Stimulated activated CD8-positive, alpha-beta memory T cell treated with anti-CD3 and anti-CD28 coated beads, Interleukin-7, amount 100 ng/mL, for 1 hour (primary cell): Measurements from ENCODE around the gene TYMP.
"Not testable (repeated sequence)": the region's sequence is repeated elsewhere in the genome, so short reads cannot be mapped to it uniquely, and the experiment has no call there.

Source experiments
- DNase-seq, 2 donors: peaks; one replicate each; pipeline ENCODE4 v3.0.0-alpha.2; 2020; ENCODE audit warnings: low read depth in 2 of 2

Gene TYMP

DNA sequence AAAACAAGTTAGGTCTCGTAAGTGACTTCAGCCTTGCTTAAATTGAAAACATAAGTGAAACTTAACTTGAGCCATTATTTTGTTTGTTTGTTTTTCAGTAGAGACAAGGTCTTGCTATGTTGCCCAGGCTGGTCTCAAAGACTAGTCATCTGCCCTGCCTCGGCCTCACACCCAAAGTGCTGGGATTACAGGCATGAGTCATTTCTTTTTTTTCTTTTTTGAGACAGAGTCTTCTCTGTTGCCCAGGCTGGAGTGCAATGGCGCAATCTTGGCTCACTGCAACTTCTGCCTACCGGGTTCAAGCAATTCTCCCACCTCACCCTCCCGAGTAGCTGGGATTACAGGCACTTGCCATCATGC, 11.8 kb upstream of the TYMP start:
- not testable (repeated sequence) for DNase-seq

DNA sequence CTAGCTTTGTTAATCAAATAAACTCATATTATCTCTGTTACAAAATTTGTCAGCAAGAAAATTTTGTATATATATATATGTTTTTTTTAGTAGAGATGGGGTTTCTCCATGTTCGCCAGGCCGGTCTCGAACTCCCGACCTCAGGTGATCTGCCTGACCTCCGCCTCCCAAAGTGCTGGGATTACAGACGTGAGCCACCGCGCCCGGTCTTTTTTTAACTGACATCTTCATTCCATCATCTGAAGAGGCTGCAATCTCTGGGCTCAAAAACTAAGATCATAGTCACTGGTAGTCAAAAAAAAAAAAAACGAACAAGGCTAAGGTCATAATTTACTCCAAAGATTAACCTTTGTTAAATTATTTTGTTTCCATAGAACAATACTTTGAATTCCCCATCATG, 10.6 kb upstream of the TYMP start:
- no peak for DNase-seq

DNA sequence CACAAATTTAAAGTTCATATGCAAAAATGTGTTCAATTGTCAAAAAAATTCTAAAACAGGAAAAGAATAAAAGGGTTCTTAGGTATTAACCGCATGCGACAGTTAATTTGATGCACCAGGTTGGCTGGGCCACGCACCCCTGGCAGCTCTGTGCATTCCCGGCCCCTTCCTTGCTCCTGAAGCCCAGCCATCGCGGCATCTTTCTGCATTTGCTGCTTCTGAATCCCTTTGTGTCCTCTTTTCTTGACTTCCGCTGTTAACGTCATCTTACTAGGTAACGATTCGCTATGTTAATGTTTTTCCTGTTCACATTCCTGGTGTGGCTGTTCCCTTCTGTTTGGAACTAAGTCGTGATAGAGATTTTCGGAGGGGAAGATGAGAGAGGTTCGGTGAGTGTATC, 8.0 kb upstream of the TYMP start:
- DNase-seq = no peak

DNA sequence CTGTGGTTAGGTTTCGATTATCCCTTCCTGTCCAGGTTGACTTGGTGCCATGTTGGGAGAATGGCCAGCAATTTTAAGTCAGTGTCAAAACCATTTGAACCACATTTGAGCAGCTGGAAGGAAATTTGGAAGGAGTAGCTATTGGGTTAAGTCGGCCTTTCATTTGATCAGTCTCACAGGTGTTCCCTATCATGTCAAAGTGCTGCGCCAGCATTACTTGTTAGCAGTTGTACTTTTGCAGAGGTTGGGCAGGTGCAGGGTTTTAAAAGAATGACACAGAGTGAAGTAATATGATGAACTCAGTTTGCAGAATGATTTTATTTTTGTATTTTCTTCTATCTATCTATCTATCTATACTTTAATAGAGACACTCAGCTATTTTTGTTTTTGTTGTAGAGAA, 6.4 kb upstream of the TYMP start:
- no peak for DNase-seq

DNA sequence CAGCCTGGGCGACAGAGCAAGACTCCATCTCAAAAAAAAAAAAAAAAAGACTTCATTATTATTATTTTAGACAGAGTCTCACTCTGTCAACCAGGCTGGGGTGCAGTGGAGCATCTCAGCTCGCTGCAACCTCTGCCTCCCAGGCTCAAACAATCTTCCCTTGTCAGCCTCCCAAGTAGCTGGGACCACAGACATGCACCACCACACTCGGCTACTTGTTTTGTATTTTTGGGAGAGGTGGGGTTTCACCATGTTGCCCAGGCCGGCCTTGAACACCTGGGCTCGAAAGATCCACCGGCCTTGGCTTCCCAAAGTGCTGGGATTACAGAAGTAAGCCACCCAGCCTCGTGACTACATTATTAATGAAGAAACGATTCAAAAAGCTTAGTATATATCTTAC, 5.3 kb upstream of the TYMP start:
- no peak for DNase-seq

DNA sequence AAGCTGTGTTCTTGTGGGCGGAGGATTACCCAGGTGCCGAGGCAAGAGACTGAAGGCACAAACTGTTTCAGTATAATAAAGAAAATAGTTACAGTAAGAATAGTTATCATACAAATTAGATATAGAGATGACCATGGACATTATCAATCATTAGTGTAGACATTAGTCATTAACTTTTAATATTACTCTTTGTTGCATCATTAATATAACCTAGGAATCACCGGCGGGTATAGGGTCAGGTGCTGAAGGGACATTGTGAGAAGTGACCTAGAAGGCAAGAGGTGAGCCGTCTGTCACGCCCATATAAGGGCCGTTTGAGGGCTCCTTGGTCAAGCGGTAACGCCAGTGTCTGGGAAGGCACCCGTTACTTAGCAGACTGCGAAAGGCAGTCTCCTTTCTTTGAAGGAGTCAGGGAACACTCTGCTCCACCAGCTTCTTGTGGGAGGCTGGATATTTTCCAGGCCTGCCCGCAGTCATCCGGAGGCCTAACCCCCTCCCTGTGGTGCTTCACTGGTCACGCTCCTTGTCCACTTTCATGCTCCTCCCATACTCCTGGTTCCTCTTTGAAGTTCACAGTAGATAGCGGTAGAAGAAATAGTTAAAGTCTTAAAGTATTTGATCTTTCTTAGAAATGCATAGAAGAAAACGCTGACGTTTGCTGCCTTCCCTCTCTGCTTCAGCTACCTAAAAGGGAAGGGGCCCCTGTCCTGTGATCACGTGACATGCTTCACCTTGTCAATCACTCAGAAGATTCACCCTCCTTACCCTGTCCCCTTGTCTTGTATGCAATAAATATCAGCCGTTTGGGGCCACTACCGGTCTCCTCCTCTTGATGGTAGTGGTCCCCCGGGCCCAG, 4.3 kb upstream of the TYMP start:
- DNase-seq = not testable (repeated sequence)

DNA sequence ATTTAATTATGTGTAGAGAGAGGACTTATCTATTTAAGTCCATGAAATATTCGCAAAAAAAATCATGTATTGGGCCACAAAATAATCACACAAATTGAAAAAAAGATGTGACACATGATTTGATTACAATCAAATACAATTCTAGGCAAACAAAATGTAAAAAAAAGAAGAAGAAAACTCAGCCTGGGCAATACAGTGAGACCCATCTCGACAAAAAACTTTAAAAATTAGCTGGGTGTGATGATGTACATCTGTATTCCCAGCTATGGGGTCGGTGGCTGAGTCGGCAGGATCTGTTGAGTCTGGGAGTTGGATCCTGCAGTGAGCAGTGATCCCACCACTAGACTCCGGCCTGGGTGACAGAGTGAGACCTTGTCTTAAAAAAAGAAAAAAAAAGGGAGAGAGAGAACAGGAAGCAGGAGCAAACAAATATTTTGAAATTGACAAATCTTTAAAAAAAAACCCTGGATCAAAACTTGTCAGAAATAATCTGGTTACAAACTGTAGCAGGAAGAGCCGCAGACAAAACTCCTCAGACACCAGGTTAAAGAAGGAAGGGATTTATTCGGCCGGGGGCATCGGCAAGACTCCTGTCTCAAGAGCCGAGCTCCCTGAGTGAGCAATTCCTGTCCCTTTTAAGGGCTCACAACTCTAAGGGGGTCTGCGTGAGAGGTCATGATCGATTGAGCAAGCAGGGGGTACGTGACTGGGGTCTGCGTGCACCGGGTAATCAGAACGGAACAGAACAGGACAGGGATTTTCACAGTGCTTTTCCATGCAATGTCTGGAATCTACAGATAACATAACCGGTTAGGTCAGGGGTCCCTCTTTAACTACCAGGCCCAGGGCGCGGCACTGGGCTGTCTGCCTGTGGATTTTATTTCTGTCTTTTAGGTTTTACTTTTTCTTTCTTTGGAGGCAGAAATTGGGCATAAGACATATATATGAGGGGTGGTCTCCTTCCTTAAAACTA, 3.3 kb upstream of the TYMP start:
- no peak for DNase-seq

DNA sequence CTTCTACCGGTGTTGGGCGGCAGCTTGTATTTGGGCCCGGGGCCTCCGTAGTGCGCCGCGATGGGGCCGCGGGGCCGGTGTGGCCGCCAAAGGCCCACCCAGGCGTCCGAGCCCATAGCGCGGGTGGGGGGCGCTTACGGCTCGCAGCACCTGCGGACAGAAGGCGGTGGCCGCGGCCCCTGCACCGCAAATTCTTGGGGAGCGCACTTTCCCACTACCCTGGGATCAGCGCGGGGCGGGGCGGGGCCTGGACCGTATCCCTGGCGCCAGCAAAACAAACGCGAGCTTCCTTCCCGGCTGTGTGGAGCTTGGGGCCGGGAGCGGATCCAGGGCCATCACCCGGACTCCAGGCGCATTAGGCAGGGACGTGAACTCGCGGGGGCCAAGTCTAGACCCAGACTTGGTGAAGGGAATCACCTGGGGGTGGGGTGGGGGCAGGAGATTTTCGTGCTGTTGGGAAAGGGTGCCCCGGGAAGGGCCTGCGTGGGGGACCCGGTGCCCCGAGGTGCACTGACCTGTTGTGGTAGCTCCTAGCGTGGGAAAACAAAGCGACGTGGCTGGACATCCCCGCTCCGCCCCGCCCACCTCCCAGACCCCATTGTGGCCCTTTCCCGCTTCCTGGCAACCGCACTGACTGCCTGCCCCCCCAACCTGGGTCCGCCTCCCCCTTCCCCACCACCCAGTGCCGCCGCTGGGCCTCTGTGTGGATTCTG, 2.3 kb upstream of the TYMP start:
- no peak for DNase-seq

DNA sequence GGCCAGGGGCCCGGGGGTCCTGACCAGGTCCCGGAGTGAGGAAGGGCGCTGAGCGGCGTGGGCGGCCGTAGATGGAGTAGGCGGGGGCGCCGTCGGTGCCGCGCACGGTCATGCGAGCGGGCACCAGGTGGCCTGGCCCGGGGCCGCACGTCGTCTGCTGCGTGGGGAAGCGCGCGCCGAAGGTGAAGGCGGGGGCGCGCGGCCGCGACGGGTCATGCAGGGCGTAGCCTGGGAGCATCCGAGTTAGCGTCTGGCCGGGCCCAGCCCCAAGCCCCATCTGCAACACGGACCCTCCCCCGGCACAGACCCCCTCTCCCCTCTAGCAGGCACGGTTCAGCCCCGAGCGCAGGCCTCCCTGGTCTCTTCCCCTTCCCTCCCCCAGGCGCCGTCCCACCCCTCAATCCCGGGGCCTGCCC, 1.7 kb upstream of the TYMP start:
- no peak for DNase-seq

DNA sequence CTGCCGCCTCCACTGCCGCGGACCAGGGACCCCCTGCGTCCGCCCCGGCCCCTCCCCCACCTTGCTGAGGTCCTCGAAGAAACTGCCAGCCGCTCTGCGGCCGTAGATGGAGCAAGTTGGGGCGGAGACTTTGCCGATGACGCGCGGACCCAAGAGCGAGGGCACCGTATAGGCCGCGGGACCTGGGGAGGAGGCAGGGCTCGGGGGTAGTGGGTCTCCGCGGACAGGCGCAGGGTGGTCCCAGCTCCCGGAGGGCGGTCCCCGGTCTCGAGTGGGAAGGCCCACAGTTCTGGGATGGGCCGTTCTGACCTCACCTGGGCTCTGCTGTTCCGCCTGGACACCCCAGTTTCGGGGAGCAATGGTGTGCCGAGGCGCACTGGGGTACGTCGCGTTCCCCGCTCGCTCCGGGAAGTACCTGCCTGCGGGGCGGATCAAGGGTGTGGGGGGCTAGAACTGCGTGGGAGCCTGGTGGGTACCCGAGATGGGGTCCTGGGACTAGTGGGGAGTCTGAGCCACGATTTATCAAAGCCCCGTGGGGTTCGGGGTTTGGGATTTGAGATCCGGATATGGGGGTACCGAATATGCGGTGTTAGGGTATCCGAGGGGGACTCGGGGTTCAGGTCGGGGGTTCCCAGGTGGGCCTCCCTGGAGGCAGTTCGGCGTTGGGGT, 1.2 kb upstream of the TYMP start:
- DNase-seq = peak in 1 of 2 donors; percentile 71

DNA sequence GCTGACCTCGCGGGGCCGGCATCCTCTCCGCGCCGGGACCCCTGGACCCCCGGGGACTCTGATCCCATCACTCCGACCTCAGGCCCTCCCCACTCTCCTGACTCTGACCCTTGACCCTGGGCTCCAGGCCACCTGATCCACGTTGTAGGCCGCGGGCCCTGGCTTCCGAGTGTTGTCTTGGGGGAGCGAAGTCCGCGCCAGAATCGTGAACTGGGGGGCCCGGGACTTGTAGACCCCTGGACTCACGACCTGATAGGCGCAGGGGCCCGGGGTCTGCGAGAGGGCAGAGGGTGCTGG, 716 bp upstream of the TYMP start:
- DNase-seq = no peak

DNA sequence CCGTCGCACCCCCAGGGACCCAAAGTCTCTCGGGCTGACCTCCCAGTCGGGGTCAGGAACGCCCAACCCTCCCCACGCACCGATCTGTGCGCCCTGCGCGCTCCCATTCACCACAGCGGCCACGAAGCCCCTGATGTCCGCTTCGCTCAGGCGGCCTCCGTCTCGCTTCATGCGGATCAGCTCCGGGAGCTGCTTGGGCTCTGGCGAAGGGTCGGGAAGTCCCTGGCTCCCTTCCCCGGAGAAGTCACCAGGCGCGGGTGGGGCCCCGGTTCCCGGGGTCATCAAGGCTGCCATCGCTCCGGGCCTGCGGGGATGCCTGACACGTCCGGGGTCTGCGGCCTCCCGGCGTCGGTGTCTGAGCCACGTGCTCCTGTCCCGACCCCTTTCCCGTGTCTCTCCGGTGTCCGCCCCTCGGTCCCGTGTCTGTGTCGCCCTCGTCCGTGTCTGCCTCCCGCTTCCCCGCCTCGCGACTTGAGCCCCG, 356 bp downstream of the TYMP start:
- DNase-seq = no peak

DNA sequence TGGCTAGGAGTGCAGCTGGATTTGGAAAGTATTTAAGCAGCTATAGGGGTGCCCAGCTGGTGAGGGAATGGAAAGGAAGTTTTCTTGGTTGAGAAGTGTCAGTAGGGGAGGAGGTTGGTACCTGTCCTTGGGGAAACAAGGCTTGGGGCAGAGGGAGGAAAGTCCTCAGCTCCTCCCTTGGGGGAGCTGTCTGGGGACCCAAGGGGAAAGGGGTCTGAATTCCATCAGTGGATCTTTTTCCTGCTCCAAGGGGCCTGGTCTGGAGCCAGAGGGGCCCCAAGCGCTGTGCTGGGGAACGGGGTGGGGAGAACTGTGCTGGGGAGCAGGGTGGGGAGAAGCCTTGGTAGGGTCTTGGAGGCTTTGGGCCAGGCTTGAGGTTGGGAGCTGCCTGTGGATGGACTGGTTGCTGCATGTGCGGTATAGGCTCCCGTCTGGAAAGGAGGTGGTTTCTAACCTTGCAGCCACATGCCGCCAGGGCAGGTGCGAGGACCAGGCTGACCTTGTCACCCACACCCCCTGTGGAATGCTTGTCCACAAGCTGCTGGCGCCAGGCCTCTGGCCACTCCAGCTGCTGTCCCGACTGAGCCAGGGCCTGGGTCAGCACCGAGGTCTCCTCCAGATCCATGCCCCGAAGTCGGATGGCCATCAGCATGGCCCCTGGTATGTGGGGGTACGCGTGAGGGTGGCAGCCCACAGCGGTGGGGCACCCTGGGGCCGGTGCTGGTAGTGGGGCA, 963 bp downstream of the TYMP start:
- no peak for DNase-seq

DNA sequence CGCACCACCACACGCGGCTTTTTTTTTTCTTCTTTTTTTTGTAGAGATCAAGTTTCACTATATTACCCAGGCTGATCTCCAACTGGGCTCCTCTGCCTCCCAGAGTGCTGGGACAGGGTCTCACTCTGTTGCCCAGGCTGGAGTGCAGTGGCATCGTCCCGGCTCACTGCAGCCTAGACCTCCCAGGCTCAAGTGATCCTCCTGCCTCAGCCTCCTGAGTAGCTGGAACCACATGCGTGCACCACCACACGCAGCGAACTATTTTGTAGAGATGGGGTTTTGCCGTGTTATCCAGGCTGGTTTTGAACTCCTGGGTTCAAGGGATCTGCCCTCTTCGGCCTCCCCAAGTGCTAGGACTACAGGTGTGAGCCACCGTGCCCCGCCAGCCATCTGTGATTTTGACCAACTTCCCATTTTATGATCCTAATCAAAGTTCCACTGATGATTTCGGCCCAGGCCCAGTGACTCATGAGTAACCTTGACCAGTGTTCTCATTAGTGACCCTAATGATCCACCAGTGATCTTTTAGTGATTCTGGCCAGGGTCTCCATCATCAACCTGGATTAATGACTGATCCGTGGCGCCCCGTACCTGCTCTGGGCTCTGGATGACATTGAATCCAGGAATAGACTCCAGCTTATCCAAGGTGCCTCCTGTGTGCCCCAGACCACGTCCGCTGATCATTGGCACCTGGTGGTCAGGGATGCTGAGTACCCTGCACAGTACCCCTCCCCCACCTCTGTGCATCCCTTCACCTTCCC, 1.7 kb downstream of the TYMP start:
- no peak for DNase-seq

DNA sequence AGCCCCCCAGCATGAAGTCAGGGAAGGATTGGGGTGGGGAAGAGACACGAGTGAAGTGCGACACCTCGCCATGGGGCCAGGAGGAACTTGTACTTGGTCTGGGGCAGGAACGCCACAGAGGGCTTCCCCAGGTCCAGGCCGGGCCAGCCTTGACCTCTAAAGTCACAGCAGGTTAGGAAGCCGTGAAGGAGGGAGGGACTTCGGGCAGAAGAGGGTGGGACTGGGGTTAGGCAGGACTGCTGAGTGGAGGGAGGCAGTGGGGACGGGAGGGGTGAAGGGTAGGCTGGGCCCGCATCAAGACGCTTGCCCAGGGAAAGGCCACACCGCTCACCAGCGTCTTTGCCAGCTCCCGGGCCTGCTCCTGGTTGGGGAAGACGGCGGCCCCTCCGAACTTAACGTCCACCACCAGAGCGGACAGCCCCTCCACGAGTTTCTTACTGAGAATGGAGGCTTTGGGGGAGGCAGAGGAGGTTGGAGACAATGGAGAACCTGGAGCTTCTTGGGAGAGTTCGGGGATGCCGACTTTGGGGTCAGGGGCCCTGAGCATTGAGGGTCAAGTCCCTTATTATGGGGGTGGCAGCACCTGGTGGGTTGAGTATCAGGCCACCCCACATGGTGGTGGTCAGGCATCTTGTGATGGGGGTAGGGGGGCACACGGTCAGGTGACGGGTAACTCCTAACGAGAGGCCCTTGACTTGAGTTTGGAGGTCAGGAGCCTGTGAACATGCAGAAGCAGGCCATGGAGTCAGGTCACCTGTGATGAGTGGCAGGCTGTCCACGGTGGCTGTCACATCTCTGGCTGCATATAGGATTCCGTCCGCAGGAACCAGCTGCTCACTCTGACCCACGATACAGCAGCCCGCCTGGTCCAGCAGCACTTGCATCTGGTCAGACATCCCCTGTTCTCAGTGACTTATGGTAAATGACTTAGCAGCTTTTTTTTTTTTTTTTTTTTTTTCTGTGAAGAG, 2.7 kb downstream of the TYMP start:
- no peak for DNase-seq

DNA sequence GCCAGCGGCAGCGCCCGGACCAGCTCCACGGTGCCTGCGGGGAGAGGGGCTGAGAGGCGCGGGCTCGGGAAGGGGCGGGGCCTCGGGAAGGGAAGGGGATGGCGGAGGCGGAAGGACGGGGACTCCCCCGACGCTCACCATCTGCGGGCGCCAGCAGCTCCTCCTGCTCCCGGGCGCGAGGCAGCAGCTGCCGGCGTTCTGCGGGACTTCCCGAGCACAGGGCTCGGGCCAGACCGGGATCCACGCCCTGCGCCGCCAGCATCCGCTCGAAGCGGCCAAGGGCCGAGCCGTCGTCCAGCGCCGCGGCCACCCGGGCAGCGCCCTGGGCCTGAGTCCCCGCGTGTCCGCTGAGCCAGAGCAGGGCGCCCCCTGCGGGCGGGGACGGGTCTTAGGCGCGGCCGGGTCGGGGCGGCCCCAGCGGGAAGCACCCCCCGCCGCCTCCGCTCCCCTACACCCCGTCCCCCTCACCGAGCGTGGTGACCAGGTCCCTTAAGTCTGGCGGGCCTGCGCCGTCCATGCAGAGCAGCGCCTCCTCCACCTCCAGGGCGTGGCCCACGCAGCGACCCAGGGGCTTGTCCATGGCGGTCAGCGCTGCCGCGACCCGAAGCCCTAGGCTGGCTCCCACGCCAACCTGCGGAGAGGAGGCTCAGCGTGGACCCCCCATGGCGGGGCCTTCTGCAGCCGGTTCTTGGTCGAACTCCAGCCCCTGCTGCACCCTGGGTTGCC, 3.5 kb downstream of the TYMP start:
- DNase-seq = no peak

DNA sequence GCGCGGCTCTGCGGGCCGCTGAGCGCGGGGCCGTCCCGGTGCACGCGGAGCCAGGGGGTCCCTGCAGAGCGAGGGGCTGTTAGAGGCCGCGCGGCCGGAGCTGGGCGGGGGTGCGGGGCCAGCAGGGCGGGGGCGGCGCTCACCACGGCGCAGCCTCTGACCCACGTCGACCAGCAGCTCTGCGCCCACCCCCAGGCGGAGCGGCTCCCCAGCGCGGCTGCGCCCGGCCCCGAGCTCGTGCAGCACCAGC, 4.0 kb downstream of the TYMP start:
- DNase-seq = no peak

DNA sequence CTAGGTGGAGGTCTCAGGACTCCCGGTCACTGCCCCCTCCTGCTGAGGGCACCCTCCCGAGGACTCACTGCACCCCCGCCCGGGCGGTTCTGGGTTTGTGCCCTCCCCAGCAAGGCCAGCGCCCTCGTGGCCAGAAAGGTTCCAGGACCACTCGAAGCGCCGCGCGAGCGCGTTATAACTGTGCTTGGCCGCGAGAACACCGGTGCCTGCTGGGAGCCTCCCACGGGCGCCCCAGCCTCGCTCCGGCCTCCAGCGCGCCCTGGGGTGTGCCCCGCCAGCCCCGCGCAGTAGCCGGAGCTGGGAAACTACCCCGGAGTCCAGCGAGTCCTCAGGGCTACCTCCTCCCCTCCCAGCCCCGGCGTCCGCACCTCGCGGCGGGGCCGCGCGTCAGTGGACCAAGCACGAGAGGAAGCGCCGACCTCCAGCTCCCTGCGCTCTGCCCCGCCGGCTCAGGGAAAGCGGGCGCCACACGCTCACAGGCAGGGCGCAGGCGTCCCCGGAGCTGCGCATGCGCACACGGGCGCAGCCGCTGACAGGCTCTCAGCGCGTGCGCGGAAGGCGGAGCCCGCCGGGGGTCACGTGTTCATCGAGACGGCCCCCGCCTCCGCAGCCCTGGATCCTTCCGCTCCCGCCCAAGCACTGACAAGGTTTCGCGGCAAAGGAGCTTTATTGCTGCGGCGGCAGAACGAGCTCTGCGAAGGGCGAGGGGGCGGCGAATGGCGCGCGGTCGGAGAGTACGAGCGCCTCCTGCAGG, 4.5 kb downstream of the TYMP start, which contains the start of gene SCO2:
Gene SCO2 (minus strand): TSS at position 495 of the 754 bp plus-strand sequence. CDS start 1,187 bp downstream, outside the sequence.
- peak; percentile 92 to 97 for DNase-seq
